KOPT-K1 (cell line): ENCODE results near the gene NSUN5.
A peak's percentile ranks its signal among the peaks of the same experiment; 100 is the strongest.

ENCODE experiments used
- H3K27ac ChIP-seq: fragments of 200-600 bp; sonication (generic); 2 replicates; pipeline ENCODE4 v1.5.1; 2016; ENCODE audit warnings: antibody characterized with exemption, mild to moderate bottlenecking, low read depth, low read length; ENCODE audit not compliant: poor library complexity, severe bottlenecking
- H3K36me3 ChIP-seq: fragments of 200-600 bp; sonication (generic); 2 replicates; pipeline ENCODE4 v1.5.1; 2017; ENCODE audit warnings: antibody characterized with exemption, mild to moderate bottlenecking, low read length, moderate library complexity; ENCODE audit not compliant: insufficient read depth
- H3K9me3 ChIP-seq: fragments of 200-600 bp; sonication (generic); 2 replicates; pipeline ENCODE4 v1.5.1; 2017; ENCODE audit warnings: antibody characterized with exemption, low read length, mild to moderate bottlenecking; ENCODE audit not compliant: insufficient read depth, poor library complexity, severe bottlenecking

The NSUN5 gene

DNA sequence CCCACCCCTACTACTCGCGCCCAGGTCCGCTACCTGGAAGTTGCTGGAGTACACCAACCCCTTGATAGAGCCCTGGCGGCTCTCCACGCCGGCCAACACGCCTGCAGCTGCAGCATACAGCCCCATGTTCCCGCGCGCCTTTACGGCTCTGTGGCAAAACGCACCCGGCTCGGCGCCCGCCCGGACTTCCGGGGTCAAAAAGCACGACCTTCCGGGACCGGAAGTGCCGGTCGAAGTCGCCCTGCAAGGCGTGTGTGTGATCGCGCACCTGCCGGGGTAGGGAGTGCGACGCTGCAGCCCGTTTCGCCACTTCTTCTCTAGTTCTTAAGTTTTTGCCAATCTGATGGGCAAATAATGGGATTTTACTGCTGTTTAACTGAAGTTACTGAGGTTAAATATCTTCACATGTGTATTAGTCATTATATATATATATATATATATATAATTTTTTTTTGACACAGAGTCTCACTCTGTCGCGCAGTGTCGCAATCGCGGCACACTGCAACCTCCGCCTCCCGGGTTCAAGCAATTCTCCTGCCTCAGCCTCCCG, at the start of gene NSUN5:
NSUN5 (minus strand) TSS at position 162 of the 550 bp plus-strand sequence; CDS start at position 126, 36 bp downstream.
- peaks cover 39% of the 10 kb centered on the region for H3K36me3 ChIP-seq
- H3K27ac ChIP-seq = peak within 1 kb of the TSS; percentile 69
- H3K9me3 ChIP-seq = no peaks in the 10 kb centered on the region

DNA sequence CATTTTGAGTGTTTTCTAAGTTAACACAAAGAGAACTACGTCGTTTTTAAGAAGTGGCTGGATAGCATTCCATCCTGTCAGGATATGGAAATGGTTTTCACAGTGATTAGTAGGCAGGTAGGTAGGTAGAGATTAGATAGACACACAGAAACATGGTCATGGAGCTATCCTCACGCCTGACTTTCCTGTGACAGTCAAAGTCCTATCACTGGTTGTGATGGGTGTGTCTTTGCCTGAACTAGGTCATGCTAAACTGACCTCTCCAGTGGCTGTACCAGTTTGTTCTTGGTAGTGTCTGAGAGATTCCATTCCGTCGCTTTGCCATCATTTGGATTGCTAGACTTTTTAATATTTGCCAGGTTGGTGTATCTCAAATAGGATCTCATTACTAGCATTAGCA, 47.5 kb upstream of the NSUN5 start:
- no peaks in the 10 kb centered on the region for H3K36me3 ChIP-seq
- no peak overlapping the region for H3K27ac ChIP-seq
- H3K9me3 ChIP-seq = no peaks in the 10 kb centered on the region

DNA sequence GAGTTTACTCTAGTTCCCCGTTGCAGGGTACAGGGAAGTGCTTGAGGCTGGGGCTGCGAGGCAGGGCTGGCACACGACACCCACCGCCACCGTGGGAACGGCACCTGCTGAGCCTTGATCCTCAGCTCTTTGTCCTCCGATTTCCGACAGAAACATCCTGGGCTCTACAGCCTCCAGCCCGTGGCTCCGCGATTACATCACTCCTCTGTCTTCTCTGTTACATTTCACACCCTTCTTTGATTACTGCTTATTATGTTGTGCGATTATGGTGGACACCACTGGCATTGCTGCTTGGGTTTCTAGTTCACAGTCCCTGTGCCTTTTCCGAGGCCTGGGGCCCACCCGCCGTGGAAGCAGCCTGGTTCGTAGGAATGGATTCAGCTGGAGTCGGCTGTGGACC, 46.2 kb upstream of the NSUN5 start:
- H3K36me3 ChIP-seq = no peaks in the 10 kb centered on the region
- H3K27ac ChIP-seq = no peak overlapping the region
- no peaks in the 10 kb centered on the region for H3K9me3 ChIP-seq

DNA sequence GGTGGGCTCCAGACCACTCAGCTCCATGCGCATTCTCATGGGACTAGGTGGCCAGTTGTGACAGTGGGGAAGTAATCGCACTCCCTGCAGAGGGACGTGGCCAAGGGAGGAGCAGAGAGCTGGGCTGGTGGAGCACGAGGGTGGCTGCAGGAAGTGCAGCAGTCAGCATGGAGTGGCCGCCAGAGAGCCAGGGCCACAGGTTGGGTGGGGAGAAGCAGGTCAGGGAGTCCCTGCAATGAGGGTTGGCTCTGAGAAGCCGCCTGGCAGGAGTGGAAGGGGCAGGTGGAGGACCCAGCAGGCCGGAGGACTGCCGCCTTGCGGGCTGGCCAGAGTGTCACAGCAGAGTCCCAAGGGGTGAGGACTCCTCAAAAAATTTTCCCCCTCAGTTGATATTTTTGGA, 45.6 kb upstream of the NSUN5 start:
- Histone ChIP-seq H3K9me3 (no peaks in the 10 kb centered on the region), H3K36me3 (no peaks in the 10 kb centered on the region), H3K27ac (no peak overlapping the region)

DNA sequence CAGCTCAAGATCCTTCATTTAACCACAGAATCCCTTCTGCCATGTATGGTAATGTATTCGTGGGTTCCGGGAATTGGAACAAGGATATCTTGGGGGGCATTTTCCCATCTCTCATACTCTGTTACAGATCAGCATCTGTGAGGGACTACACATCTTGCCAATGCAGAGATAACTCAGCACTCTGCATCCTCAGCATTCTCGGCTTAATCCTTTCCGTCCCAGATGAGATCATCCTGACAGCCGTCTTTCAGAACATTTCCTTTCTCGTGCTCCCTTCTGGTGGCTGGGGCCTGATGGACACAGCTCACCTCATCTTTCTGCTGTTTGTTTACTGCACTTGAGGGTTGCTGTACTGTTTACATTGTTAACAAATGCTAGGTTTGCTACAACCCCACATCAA, 44.6 kb upstream of the NSUN5 start:
- Histone ChIP-seq H3K36me3 (no peaks in the 10 kb centered on the region), H3K27ac (no peak overlapping the region), H3K9me3 (no peaks in the 10 kb centered on the region)

DNA sequence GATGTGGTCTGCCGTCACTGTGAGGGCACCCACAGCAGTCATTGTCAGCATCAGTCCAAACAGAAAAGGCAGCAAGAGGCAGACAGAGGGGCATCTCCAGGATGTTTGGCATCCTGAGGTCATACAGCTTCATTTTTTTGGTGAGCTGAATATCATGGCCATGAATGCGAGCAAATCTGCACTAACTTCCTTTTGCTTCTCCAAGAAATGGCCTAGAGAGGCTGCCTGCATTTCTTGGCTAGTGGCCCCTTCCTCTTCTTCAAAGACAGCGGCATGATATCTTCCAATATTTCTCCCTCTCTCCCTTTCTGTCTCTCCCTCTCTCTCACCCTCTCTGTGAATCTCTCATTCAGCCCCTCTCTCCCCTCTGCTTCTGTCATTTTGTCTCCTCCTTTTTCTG, 44.2 kb upstream of the NSUN5 start:
- Histone ChIP-seq H3K9me3 (no peaks in the 10 kb centered on the region), H3K27ac (no peak overlapping the region), H3K36me3 (no peaks in the 10 kb centered on the region)

DNA sequence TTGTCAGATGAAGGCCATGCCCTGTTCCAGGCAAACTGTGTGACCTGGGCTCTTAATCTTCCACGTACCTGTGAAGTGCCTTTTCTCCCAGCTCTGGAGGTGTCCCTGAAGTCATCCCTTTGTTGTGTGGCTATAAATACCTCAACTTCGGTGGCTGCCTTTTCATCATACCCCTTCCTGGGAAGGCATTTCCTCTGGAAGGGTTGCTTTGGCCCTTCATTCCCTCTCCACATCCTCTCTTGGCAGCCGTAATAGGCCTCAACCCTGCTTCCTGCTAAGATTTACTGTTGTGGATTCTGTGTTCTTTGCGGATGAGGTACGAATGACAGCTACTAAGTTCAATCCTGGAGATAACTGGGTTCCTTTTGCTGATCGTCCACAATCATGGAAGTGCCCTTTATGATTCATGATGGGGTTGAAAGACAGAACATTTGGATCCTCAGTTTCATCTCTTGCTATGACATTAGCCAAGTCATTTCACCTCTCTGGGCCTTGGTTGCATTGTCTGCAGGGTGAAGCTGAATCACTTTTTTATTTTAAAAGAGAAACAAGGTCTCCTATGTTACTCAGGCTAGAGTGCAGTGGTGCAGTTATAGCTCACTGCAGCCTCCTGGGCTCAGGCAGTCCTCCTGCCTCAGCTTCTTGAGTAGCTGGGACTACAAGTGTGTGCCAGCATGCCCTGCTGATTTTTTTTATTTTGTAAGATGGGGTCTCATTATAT, 43.0 kb upstream of the NSUN5 start:
- Histone ChIP-seq H3K27ac (no peak overlapping the region), H3K9me3 (no peaks in the 10 kb centered on the region), H3K36me3 (no peaks in the 10 kb centered on the region)

DNA sequence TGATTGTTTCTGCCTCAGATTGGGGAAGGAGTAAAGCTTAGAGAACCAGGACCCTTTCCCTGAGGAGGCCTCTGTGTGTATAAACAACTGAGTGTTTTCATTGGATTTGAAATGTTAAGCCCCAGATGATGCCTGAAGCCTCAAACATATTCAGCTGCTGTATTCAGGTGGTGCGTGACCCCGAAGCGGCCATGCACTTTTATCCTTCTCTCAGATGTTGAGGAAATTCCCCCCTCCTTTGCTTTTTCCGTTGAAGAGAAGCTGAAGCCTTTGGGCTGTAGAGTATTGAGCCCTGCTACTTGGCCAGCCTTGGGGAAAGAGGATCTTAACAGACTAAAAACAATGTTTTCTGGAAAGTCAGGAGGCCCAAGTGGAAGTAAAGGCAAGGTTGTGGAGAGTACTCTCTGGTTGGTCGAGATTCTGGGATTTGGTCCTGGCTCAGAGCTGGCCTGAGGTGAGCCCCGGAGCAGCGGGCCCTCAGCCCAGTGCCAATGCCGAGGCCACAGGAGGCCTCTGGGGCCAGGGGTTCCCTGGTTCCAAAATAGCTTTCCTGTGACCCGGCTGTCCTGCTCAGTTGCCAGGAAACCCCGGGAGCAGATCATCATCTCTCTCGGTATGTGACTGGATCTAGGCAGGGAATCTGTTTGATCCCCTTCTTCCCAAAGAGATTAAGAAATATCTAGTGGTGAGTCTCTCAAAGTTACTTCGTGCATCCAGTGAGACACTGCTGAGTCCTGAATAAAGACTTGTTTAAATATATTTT, 41.9 kb upstream of the NSUN5 start:
- no peaks in the 10 kb centered on the region for H3K36me3 ChIP-seq

DNA sequence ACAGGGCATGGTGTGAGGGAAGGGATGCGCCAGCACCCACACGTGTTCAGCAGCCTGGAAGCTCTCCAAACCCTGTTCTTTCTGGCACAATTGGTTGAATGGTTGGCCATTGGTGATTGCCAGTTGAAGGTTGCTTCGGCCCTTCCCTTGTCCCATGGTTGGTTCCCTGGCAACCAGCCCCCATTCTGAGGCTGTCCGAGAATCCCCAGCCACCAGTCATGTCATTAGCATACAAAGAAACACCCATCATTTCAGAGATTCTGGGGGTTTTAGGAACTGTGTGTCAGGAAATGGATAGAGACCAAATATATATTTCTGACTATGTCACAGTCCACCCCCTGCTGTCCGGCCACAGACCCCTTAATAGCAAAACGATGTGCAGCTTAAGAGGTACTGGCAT, 41.1 kb upstream of the NSUN5 start:
- Histone ChIP-seq H3K9me3 (no peaks in the 10 kb centered on the region), H3K27ac (no peak overlapping the region), H3K36me3 (no peaks in the 10 kb centered on the region)

More for the DNA sequence above, 41.9 kb upstream of the NSUN5 start:
- Histone ChIP-seq H3K9me3 (no peaks in the 10 kb centered on the region), H3K27ac (no peak overlapping the region)

DNA sequence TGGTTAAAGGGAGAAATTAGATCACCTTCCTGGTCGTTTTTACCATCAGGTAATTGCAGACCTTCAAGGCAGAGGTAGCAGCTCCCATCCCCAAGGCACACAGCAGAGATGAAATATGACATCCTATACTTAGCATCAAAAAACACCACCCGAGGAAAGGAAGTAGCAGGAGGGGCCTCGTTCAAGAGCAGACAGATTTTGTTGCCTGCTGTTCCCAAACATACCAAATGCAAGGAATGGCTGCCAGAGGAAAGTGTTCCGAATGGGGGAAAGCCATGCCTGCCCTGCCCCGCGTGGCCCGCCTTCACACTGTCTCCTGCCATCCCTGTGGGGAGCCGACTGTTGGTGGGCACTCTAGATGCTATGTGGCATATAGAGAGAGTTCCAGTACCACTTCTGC, 37.3 kb upstream of the NSUN5 start:
- Histone ChIP-seq H3K27ac (no peak overlapping the region), H3K36me3 (no peaks in the 10 kb centered on the region), H3K9me3 (no peaks in the 10 kb centered on the region)

DNA sequence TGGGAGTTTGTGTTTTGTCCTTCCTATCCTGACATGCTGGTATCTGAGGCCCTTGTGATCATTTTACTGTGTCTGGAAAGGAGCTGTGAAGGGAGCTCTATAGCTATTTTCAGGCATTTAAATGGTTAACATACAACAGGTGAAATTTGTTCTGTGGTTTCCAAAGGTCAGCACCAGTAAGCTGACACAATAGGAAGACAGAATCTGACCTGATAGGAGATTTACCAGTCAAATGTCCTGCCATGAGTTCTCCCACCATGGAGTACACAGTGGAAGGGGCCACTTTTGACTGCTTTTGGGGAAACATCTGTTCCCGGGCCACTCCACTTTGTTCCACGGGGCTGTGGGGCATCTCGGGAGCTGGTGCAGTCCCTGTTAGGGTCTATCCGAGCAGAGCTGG, 36.9 kb upstream of the NSUN5 start:
- Histone ChIP-seq H3K9me3 (no peaks in the 10 kb centered on the region), H3K36me3 (no peaks in the 10 kb centered on the region), H3K27ac (no peak overlapping the region)

DNA sequence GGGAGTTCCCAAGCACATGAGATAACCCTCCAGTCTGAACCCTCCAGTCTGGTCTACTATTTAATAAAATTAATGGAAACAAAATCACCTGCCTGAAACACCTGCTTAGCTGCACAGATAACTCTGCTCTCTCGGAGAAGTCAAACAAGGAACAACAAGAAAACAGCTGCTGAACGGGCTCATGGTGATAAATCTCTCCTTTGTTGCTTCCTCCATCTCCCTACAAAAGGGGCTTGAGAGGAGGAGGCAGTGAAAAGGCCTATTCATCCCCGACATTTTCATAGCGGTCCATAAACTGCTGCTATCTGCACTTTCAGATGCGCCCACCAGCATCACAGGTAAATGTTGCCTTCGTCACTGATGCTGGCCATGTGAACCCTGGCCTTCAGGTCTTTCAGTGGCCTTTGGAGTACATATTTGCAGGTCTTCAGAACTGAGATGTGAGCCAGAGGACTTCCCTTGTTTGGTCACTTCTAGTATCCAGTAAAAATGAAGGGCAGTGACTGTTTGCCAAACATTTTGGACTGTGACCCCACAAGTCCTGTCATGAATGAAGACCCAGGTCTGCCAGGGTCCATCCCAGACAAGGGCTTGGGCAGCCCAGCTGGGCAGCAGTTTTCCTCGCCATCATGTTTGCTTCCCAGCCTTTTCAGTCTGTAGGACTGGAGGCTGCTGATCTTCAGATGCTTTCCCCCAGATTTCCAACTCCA, 35.2 kb upstream of the NSUN5 start:
- H3K9me3 ChIP-seq = no peaks in the 10 kb centered on the region
- no peaks in the 10 kb centered on the region for H3K36me3 ChIP-seq
- H3K27ac ChIP-seq = no peak overlapping the region

DNA sequence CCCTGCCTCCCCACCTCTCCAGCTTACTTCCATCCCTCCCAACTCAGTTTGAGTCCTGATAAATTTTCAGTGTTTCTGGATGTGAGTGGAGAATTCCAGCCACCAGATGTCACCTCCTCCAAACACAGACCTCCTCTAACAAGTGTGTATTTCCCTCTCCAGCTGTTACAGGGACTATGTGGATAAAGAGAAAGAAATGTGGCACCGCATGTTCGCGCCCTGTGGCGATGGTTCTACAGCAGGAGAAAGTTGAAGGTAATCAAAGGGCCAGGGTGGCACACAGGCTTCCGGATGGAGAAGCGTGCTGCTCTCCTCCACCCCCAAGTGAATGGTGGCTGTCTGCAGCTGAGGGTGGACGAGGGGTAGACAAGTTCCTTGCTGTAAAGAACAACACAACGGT, 34.0 kb upstream of the NSUN5 start:
- H3K27ac ChIP-seq = no peak overlapping the region
- no peaks in the 10 kb centered on the region for H3K9me3 ChIP-seq
- no peaks in the 10 kb centered on the region for H3K36me3 ChIP-seq

DNA sequence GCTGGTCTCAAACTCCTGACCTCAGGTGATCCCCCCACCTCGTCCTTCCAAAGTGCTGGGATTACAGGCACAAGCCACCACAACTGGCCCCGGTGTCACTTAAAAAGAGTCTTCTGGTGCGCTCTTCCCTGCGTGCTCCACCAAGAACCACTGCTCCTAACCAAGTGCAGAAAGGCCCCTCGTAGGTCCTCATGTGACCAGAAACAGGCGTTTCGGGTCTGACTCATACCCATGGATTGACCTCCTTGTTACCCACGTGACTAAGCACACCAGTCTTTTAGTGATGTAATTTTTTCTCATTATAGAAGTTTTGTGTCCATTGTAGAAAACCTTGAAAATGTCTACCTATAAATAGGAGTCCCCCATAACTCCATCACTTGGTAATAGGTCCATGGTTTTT, 33.3 kb upstream of the NSUN5 start:
- H3K27ac ChIP-seq = no peak overlapping the region
- no peaks in the 10 kb centered on the region for H3K9me3 ChIP-seq
- no peaks in the 10 kb centered on the region for H3K36me3 ChIP-seq

DNA sequence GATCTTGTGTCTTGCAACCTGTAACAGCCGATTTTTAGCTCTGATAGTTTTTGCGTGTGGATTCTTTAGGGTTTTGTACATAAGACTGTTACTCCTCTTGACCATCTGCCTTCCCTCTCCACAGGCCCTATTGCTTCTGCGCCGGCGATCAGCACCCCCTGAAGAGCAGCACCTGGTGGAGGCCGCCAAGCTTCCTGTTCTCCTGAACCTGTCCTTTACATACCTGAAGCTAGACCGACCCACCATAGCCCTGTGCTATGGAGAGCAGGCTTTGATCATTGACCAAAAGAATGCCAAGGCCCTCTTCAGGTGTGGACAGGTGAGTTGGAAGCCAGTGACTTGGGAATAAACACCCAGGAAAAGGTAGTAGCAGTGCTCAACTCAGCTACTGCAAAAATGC, 31.9 kb upstream of the NSUN5 start:
- no peak overlapping the region for H3K27ac ChIP-seq

More for the DNA sequence above, 31.9 kb upstream of the NSUN5 start:
- Histone ChIP-seq H3K36me3 (no peaks in the 10 kb centered on the region), H3K9me3 (no peaks in the 10 kb centered on the region)
